Neuron (in vitro differentiated cells): ENCODE results near the gene ATXN10.

Experiments
- H2AFZ ChIP-seq: one replicate; pipeline ENCODE4 v1.6.1; 2013; ENCODE audit warnings: low read depth, mild to moderate bottlenecking, inconsistent platforms, low read length, moderate library complexity
- H3K27me3 ChIP-seq: one replicate; pipeline ENCODE4 v1.6.1; 2013; ENCODE audit warnings: low read length; ENCODE audit not compliant: insufficient read depth
- H3K36me3 ChIP-seq: one replicate; pipeline ENCODE4 v1.6.1; 2013; ENCODE audit warnings: low read length; ENCODE audit not compliant: insufficient read depth
- H3K4me1 ChIP-seq: one replicate; pipeline ENCODE4 v1.6.1; 2013; ENCODE audit warnings: low read length; ENCODE audit not compliant: insufficient read depth
- H3K4me3 ChIP-seq: 2 replicates; pipeline ENCODE4 v1.5.1; 2013; ENCODE audit warnings: mild to moderate bottlenecking, low read length, moderate library complexity
- H3K9me3 ChIP-seq: one replicate; pipeline ENCODE4 v1.6.1; 2013; ENCODE audit warnings: low read length

Gene ATXN10

DNA sequence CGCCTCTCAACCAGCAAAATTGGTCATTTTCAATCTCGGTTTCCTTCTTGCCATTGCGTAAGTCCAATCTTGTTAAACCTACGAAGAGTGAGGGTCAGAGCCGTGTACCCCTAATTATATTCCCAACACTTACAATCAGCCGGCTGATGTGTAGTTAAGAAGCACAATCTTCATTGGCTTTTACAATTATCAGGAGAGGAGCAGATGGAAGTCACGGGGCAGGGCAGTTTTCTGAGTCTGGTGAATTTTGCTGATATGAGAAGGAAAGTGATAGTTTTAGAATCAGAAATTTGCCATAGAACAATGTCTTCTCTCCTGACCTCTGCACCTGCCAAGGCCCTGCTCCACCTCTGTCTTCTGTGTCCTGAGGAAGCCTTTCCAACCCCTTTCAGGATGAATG is 35.0 kb upstream of the ATXN10 start:
- H2AFZ ChIP-seq: no peak overlapping the region
- peaks cover 8% of the 10 kb centered on the region for H3K27me3 ChIP-seq
- no peaks in the 10 kb centered on the region for H3K36me3 ChIP-seq
- peaks cover 13% of the 10 kb centered on the region for H3K4me1 ChIP-seq
- H3K9me3 ChIP-seq: no peaks in the 10 kb centered on the region
- H3K4me3 ChIP-seq: no peak overlapping the region

DNA sequence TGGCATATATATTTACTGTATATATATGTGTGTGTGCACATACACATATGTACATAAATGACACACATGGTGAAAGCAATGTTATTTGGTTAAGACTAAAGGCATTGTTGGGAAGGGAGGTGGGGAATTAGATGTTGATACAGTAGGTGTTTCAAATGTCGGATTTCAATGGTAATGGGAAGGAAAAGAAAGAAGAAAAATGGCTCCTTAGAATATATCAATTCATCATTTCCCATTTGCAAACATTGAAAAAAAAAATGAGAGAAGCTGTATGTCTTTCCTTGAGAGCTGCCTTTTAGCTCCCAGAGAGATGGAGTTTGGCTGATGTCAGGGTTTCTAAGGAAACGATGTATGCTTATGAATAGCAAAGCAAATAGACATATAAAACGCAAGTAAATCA is 33.4 kb upstream of the ATXN10 start:
- no peak overlapping the region for H3K4me3 ChIP-seq
- no peaks in the 10 kb centered on the region for H3K36me3 ChIP-seq
- H3K27me3 ChIP-seq: peaks cover 2% of the 10 kb centered on the region
- no peaks in the 10 kb centered on the region for H3K9me3 ChIP-seq
- peaks cover 5% of the 10 kb centered on the region for H3K4me1 ChIP-seq
- H2AFZ ChIP-seq: no peak overlapping the region

- H3K4me1 ChIP-seq: peaks cover 5% of the 10 kb centered on the region
- H3K9me3 ChIP-seq: no peaks in the 10 kb centered on the region
- no peak overlapping the region for H2AFZ ChIP-seq
- no peaks in the 10 kb centered on the region for H3K36me3 ChIP-seq
- H3K4me3 ChIP-seq: no peak overlapping the region
- H3K27me3 ChIP-seq: peaks cover 2% of the 10 kb centered on the region
Observed at GRCh38 chr22:45638834-45639746, 32.5 kb upstream of the ATXN10 start.

GRCh38 chr22:45639747-45640102 is 31.9 kb upstream of the ATXN10 start:
- no peaks in the 10 kb centered on the region for H3K9me3 ChIP-seq
- H3K4me1 ChIP-seq: peaks cover 5% of the 10 kb centered on the region
- H2AFZ ChIP-seq: no peak overlapping the region
- H3K36me3 ChIP-seq: no peaks in the 10 kb centered on the region
- peaks cover 2% of the 10 kb centered on the region for H3K27me3 ChIP-seq
- no peak overlapping the region for H3K4me3 ChIP-seq

- peaks cover 5% of the 10 kb centered on the region for H3K4me1 ChIP-seq
- no peaks in the 10 kb centered on the region for H3K36me3 ChIP-seq
- no peak overlapping the region for H3K4me3 ChIP-seq
- H2AFZ ChIP-seq: no peak overlapping the region
- peaks cover 3% of the 10 kb centered on the region for H3K27me3 ChIP-seq
- no peaks in the 10 kb centered on the region for H3K9me3 ChIP-seq
Observed at GRCh38 chr22:45640291-45640940, 31.2 kb upstream of the ATXN10 start.

DNA sequence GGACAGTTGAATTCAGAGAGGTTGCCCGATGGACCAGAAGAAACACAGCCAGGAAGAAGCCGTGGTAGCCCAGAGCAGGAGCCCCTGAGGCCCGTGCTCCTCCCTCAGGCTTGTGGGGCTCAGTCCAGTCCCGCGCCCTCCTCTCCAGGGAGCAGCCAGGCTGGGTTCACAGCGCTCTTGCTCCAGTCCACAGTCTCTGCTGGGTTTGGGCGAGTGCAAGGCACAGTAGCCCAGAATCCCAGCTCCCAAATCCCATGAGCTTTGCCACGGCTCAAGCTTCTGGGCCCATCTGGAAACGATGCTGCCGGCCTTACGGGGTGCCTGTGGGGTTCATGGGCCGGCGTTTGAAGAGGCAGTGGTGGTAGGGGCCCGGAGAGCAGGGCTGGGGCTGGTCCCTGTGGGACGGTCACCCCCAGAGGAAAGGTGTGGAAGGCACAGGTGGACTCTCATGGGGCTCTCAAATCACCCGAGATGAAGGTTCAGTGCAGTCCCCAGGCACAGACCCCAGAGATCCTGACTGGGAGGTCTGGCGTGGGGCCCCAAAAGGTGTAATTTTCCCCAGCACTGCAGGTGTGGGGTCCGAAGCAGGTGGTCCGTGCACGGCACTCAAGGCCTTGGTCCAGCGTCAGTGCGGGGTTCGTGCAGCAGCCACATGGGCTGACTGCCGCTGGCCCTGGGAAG is 30.6 kb upstream of the ATXN10 start:
- Histone ChIP-seq H3K9me3 (no peaks in the 10 kb centered on the region), H3K36me3 (no peaks in the 10 kb centered on the region), H3K4me1 (peaks cover 5% of the 10 kb centered on the region), H3K27me3 (peaks cover 2% of the 10 kb centered on the region), H3K4me3 (no peak overlapping the region), H2AFZ (no peak overlapping the region)

GRCh38 chr22:45642986-45643385 is 28.6 kb upstream of the ATXN10 start:
- Histone ChIP-seq H3K36me3 (no peaks in the 10 kb centered on the region), H2AFZ (no peak overlapping the region), H3K27me3 (peaks cover 2% of the 10 kb centered on the region), H3K9me3 (no peaks in the 10 kb centered on the region), H3K4me1 (peaks cover 5% of the 10 kb centered on the region), H3K4me3 (no peak overlapping the region)

- no peak overlapping the region for H2AFZ ChIP-seq
- peaks cover 5% of the 10 kb centered on the region for H3K4me1 ChIP-seq
- no peak overlapping the region for H3K4me3 ChIP-seq
- H3K36me3 ChIP-seq: no peaks in the 10 kb centered on the region
- H3K9me3 ChIP-seq: no peaks in the 10 kb centered on the region
- H3K27me3 ChIP-seq: peaks cover 2% of the 10 kb centered on the region
Observed at GRCh38 chr22:45644714-45645113, 26.9 kb upstream of the ATXN10 start.

- H3K27me3 ChIP-seq: peaks cover 2% of the 10 kb centered on the region
- H3K9me3 ChIP-seq: no peaks in the 10 kb centered on the region
- peaks cover 5% of the 10 kb centered on the region for H3K4me1 ChIP-seq
- no peak overlapping the region for H3K4me3 ChIP-seq
- H3K36me3 ChIP-seq: no peaks in the 10 kb centered on the region
- H2AFZ ChIP-seq: no peak overlapping the region
Observed at GRCh38 chr22:45645150-45645525, 26.5 kb upstream of the ATXN10 start.

- Histone ChIP-seq H3K9me3 (no peaks in the 10 kb centered on the region), H3K4me1 (peaks cover 5% of the 10 kb centered on the region), H2AFZ (no peak overlapping the region), H3K36me3 (no peaks in the 10 kb centered on the region), H3K4me3 (no peak overlapping the region), H3K27me3 (peaks cover 2% of the 10 kb centered on the region)
Observed at GRCh38 chr22:45645526-45646414, 25.9 kb upstream of the ATXN10 start.

- peaks cover 2% of the 10 kb centered on the region for H3K27me3 ChIP-seq
- H3K36me3 ChIP-seq: no peaks in the 10 kb centered on the region
Observed at GRCh38 chr22:45647532-45648225, 24.0 kb upstream of the ATXN10 start.

More at GRCh38 chr22:45647532-45648225, 24.0 kb upstream of the ATXN10 start:
- Histone ChIP-seq H3K4me3 (no peak overlapping the region), H2AFZ (no peak overlapping the region), H3K9me3 (no peaks in the 10 kb centered on the region), H3K4me1 (peaks cover 5% of the 10 kb centered on the region)
